NCI-H128 (cell line): ENCODE measurements around the gene THAP7.
A peak's percentile ranks its signal among the peaks of the same experiment; 100 is the strongest.

Source experiments
- DNase-seq: peaks from one replicate; lab custom pipeline; 2025; ENCODE audit not compliant: unreplicated experiment; lab: John Stamatoyannopoulos, UW

THAP7 gene

DNA sequence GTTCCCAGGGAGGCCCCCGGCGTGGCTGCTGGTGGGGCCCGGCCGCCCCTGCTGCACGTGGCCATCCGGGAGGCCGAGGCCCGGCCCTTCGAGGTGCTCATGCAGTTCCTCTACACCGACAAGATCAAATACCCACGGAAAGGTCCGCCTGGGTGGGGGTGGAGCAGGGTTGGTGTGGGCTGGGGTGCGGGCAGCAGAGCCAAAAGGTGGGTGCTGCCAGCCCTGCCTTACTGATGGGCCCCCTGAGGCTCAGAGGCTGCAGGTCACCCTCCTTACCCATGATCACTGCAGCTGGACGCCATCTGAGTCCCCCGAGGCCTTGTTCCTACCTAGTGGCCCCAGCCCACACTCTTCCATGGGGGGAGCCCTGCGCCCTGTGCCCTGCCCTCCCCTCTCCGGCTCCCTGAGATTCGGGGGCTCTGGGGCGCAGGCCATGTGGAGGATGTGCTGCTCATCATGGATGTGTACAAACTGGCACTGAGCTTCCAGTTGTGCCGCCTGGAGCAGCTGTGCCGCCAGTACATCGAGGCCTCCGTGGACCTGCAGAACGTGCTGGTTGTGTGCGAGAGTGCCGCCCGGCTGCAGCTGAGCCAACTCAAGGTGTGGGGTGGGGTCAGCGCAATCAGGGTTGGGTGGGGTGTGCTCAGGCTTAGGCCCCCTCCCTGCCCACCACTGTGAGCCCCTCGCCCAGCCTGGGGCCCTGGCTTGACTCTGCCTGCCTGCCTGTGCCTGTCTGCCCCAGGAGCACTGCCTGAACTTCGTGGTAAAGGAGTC lies 7.6 kb downstream of the THAP7 start:
- DNase-seq, result no peak

- no peak for DNase-seq
These were observed 8.4 kb downstream of the THAP7 start for GRCh38 chr22:20993304-20994127.

GRCh38 chr22:20992456-20993303 lies 9.2 kb downstream of the THAP7 start:
- no peak for DNase-seq

DNA sequence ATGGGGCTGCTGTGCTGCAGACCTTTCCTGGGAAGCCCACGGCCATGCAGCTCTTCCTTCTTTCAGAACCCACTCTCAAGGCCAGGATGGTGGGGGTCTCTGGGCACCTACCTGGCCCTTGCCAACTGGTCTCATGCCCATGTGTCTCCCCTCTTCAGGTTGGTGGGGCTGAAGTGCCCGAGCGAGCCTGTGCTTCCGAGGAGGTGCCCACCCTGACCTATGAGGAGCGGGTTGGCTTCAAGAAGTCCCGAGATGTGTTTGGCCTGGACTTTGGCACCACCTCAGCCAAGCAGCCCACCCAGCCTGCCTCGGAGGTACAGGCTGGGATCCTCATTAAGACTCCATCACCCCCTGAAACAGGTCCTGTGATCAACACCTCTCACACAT lies 9.9 kb downstream of the THAP7 start:
- DNase-seq, result no peak

- no peak for DNase-seq
These were observed 10.5 kb downstream of the THAP7 start for GRCh38 chr22:20991252-20992055.

DNA sequence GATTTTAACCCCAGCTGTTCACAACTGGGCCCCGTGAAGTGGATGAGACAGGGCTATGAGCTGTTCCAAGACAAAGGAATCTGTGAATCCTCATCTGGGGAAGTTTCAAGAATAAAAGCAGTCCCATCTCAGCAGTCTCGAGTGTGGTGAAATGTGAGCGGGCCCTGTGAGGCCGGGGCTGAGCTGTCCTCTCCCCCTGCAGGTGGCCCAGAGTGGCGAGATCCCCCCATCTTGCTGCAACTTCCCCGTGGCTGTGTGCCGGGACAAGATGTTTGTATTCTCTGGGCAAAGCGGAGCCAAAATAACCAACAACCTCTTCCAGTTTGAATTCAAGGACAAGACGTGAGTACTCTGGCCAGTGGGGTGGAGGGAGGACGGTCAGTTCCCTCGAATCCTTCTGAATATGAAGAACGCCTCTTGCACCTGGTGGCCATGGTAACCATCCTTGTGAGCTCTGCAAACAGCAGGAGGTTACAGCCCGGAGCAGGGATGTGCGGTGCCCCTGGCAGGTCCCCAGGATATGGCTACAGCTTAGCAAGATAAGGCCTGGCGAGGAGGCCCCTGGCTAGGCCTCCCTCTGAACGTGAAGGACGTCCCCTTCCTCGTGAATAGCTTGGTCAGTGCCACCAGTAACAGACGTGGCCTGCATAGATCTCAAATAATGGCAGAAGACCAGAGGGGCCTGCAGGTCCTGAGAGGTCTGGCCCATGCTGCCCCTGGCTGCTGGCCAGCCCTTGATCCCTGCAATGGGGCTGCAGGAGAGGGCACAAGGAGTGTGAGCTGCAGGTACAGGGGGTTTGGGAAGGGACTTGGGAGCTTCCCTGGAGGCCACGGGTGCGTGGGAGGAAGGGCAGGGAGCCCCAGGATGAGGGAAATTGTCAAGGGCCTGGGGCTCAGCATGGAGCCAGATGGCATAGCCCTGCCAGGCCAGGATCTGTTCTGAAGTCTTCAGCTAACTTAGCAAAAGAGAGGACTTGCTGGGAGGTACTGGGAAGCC lies 11.4 kb downstream of the THAP7 start:
- DNase-seq, result no peak

GRCh38 chr22:20989323-20990138 lies 12.4 kb downstream of the THAP7 start:
- no peak for DNase-seq

DNA sequence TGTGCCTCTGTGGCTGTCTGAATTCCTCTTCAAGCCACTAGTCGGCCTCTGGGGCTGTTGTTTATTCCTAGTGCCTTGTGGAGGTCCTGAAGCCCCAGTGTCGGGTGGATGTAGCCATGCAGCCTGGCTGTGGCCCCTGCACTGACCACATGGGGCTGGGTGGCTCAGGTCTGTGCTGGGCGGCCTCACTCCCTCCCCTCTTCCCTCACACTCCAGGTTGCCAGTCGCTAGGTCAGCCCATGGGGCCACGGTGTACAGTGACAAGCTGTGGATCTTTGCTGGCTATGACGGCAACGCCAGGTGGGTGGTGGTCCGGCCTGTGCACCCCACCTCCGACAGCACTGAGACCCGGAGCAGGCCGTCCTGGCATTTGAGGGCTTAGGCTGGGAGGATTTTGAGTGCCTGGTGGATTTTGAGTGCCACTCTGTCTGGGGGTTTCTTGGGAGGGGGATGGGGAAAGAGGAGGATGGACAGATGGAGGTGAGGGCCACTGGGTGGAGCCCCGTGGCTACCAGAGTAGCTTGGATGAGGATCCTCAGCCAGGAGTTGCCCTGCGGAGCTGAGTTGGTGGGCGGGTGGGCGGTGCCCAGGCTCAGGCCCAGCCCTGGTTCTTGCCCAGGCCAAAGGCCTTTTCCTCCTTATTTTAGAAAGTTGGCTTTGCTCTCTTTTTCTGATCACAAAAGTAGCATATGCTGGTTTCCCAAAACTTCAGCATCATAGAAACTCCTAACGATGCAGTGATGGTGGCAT lies 13.2 kb downstream of the THAP7 start:
- DNase-seq, result no peak

GRCh38 chr22:20987375-20987774 lies 14.5 kb downstream of the THAP7 start:
- DNase-seq, result no peak

DNA sequence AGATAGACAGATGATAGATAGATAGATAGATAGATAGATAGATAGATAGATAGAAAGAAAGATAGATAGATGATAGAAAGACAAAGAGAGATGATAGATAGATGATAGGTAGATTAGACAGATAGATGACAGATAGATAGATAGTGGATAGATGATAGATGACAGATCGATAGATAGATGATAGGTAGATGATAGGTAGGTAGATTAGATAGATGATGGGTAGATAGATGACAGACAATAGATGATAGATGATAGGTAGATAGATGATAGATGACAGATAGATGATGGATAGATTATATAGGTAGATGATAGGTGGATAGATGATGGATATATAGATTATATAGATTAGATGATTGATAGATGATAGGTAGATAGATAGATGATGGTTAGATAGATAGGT lies 15.6 kb downstream of the THAP7 start:
- no peak for DNase-seq

GRCh38 chr22:20985720-20986119 lies 16.2 kb downstream of the THAP7 start:
- DNase-seq, result no peak

GRCh38 chr22:20983081-20983771 lies 18.7 kb downstream of the THAP7 start:
- no peak for DNase-seq

GRCh38 chr22:20982563-20982882 lies 19.4 kb downstream of the THAP7 start:
- no peak for DNase-seq

DNA sequence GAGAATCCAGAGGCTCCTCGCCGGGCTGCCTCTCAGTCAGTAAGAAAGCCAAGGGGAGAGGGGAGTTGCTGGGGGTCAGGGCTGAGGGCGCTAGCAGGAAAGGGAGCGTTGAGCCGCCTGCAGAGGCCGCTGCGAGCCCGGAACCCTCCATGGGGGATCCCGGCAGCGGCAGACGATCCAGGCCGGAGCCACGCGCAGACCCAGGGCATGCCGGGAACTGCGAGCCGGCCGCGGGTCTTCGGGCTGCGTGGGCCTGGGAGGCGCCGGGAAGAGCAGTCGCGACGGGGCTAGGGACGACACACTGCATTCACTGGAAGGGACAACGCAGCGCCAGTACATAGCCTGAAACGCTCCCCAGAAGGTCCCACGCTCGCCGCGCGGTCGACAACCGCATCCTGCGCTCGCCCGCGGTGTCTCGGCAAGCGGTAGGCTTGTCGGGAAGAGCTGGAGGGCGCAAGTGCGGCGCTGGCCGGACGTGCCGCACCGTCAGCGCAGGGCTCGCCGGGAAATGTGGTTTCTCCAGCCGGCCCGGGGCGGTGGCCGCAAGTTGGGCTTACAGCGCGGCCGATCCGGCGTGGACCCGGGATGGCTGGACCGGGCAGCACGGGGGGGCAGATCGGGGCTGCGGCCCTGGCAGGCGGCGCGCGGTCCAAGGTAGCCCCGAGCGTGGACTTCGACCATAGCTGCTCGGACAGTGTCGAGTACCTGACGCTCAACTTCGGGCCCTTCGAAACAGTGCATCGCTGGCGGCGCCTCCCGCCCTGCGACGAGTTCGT lies 19.9 kb downstream of the THAP7 start, which contains the start of gene LZTR1:
LZTR1 (plus strand) TSS at position 511 of the 776 bp plus-strand sequence; CDS start at position 586, 75 bp downstream.
- DNase-seq, result peak; percentile 16

DNA sequence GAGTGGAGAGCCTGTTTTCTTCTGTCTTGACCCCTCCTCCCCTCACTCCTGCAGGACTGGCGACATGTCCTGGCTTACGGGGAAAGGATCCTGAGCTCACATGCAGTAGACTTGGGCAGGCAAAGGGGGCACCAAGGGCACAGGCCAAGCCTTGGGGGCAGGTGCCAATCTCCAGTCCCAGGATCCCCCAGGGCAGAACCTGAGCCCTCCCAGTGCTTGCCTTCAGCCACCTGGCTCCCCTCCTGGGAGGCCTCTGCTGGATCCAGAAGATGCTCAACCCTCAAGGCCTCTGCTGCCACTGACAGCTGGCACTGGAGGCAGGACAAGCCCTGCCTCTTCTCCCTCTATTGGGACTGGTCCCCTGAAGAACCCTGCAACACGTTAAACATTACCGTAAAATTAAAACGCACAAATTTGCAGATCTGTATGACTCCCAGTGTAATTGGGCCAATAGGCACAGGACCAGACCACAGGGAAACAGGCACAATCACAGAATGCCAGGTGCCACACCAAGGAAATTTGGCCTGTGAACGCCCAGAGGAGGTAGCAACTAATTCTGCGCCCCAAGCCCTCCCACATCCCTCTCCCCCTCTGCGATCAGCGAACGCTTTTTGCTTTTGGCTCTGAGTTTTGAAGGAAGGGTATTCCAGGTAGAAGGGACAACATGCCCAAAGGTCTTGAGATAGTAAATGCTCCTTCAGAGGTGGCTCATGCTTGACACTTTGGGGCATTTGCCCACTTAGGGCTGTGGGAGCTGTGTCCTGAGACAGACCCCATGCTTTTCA lies 20.8 kb downstream of the THAP7 start:
- no peak for DNase-seq

GRCh38 chr22:20980523-20980922 lies 21.4 kb downstream of the THAP7 start:
- DNase-seq, result no peak
